Loucy (cell line): Measurements from ENCODE around the gene PXT1.

Experiments used
- H2AFZ ChIP-seq: fragments of 200-600 bp; sonication (generic); 2 replicates; pipeline ENCODE4 v1.6.0; 2016; ENCODE audit warnings: antibody characterized with exemption, mild to moderate bottlenecking, low read length, moderate library complexity
- H3F3A ChIP-seq: fragments of 200-600 bp; 2 replicates; pipeline ENCODE4 v1.6.0; 2016; ENCODE audit warnings: antibody characterized with exemption, low read depth, mild to moderate bottlenecking
- H3K27me3 ChIP-seq: fragments of 200-600 bp; sonication (generic); 2 replicates; pipeline ENCODE4 v1.6.1; 2014; ENCODE audit warnings: low read length, mild to moderate bottlenecking; ENCODE audit not compliant: insufficient read depth, poor library complexity, severe bottlenecking
- H3K36me3 ChIP-seq: fragments of 200-600 bp; sonication (generic); 2 replicates; pipeline ENCODE4 v1.6.1; 2016; ENCODE audit warnings: low read length; ENCODE audit not compliant: insufficient read depth
- H3K4me1 ChIP-seq: fragments of 200-600 bp; sonication (generic); 2 replicates; pipeline ENCODE4 v1.5.1; 2014; ENCODE audit warnings: low read length, mild to moderate bottlenecking; ENCODE audit not compliant: insufficient read depth, poor library complexity, severe bottlenecking
- H3K4me2 ChIP-seq: fragments of 200-600 bp; sonication (generic); 2 replicates; pipeline ENCODE4 v1.6.0; 2014; ENCODE audit warnings: antibody characterized with exemption, low read length, low read depth, mild to moderate bottlenecking; ENCODE audit not compliant: poor library complexity, severe bottlenecking
- H3K4me3 ChIP-seq: fragments of 200-600 bp; sonication (generic); 2 replicates; pipeline ENCODE4 v1.5.1; 2014; ENCODE audit warnings: low read length, mild to moderate bottlenecking, mixed read lengths; ENCODE audit not compliant: poor library complexity, severe bottlenecking
- H3K79me2 ChIP-seq: fragments of 200-600 bp; sonication (generic); 2 replicates; pipeline ENCODE4 v1.6.1; 2014; ENCODE audit warnings: low read length; ENCODE audit not compliant: insufficient read depth
- H3K9ac ChIP-seq: fragments of 200-600 bp; sonication (generic); 2 replicates; pipeline ENCODE4 v1.6.0; 2014; ENCODE audit warnings: mild to moderate bottlenecking, low read depth, low read length, moderate library complexity; ENCODE audit not compliant: poor library complexity, severe bottlenecking
- H3K9me2 ChIP-seq: fragments of 200-600 bp; sonication (generic); replicated peaks from 2 replicates; pipeline ENCODE4 v1.6.1; 2016; ENCODE audit warnings: low read depth, low read length, mixed read lengths
- H3K9me3 ChIP-seq: fragments of 200-600 bp; sonication (generic); 2 replicates; pipeline ENCODE4 v1.6.1; 2014; ENCODE audit warnings: mild to moderate bottlenecking, antibody characterized with exemption, low read length, low read depth; ENCODE audit not compliant: insufficient read depth
- H4K20me1 ChIP-seq: fragments of 200-600 bp; sonication (generic); 2 replicates; pipeline ENCODE4 v1.6.0; 2014; ENCODE audit warnings: antibody characterized with exemption, low read length, mild to moderate bottlenecking; ENCODE audit not compliant: insufficient read depth, poor library complexity, severe bottlenecking
- CTCF ChIP-seq: fragments of 200-600 bp; sonication (generic); conservative IDR thresholded peaks from 2 replicates; pipeline ENCODE4 v1.5.1; 2014; ENCODE audit warnings: mild to moderate bottlenecking, antibody characterized with exemption, low read length
- EZH2phosphoT487 ChIP-seq: fragments of 200-600 bp; IDR thresholded peaks from 2 replicates; pipeline ENCODE4 v1.6.1; 2018; ENCODE audit warnings: antibody characterized with exemption, mild to moderate bottlenecking, moderate library complexity, borderline replicate concordance

The PXT1 gene

GRCh38 chr6:36378243-36378920 lies 64.3 kb downstream of the PXT1 start:
- no peaks in the 10 kb centered on the region for H3K27me3 ChIP-seq
- H3K9ac ChIP-seq, result no peak overlapping the region
- no peak overlapping the region for H2AFZ ChIP-seq
- TF ChIP-seq CTCF (no peak), EZH2phosphoT487 (no peak)
- H3F3A ChIP-seq, result no peaks in the 10 kb centered on the region
- no peaks in the 10 kb centered on the region for H3K4me1 ChIP-seq
- no peak overlapping the region for H3K4me2 ChIP-seq
- H4K20me1 ChIP-seq, result no peaks in the 10 kb centered on the region
- no peak overlapping the region for H3K4me3 ChIP-seq
- H3K79me2 ChIP-seq, result no peaks in the 10 kb centered on the region
- no peaks in the 10 kb centered on the region for H3K9me2 ChIP-seq
- no peaks in the 10 kb centered on the region for H3K36me3 ChIP-seq
- H3K9me3 ChIP-seq, result no peaks in the 10 kb centered on the region

DNA sequence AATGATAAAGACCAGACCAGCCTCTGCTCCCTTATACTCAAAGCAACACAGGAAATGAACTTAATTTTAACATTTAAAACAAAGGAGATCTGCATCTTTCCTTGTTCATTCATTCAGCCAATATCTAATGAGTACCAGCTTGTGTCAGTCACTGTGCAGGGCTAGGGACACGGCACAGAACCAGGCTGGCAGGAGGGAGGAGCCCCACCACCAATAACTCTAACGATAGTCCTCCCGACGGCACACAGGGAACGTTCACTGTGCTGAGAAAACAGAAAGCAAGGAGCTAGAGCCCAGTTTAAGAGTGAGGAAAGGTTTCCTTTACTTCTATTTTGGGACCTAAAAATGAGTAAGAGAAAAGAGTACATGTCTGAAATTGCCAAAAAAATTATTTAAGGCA lies 65.1 kb downstream of the PXT1 start:
- H2AFZ ChIP-seq, result no peak overlapping the region
- TF ChIP-seq EZH2phosphoT487, result no peak
- no peak for TF ChIP-seq CTCF
- no peaks in the 10 kb centered on the region for H4K20me1 ChIP-seq
- no peaks in the 10 kb centered on the region for H3K27me3 ChIP-seq
- no peaks in the 10 kb centered on the region for H3K4me1 ChIP-seq
- H3K9ac ChIP-seq, result no peak overlapping the region
- no peaks in the 10 kb centered on the region for H3K36me3 ChIP-seq
- H3K9me2 ChIP-seq, result no peaks in the 10 kb centered on the region
- H3K4me3 ChIP-seq, result no peak overlapping the region
- H3K79me2 ChIP-seq, result no peaks in the 10 kb centered on the region
- H3F3A ChIP-seq, result no peaks in the 10 kb centered on the region
- no peaks in the 10 kb centered on the region for H3K9me3 ChIP-seq
- no peak overlapping the region for H3K4me2 ChIP-seq

DNA sequence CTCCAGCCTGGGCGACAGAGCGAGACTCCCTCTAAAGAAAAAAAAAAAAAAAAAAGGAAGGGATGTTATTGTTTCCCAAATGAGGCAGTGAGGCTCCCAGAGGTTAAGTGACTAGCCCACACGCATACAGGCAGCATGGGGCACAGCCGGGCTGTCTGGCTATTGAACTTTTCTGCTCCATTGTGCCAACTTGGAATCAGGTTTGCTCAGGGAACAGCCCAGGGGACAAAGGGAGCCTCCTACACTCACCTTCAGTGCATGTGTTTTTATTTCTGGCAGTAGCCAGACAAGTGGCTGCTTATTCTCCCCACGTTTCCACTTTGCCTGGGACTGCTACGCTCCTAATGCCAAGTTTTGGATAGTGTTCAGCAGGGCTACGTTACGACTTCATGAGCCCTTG lies 65.9 kb downstream of the PXT1 start:
- no peaks in the 10 kb centered on the region for H3K36me3 ChIP-seq

More for the DNA sequence above, 65.9 kb downstream of the PXT1 start:
- Histone ChIP-seq H4K20me1 (no peaks in the 10 kb centered on the region), H3K9ac (no peak overlapping the region), H3F3A (no peaks in the 10 kb centered on the region), H3K9me3 (no peaks in the 10 kb centered on the region), H3K4me1 (no peaks in the 10 kb centered on the region), H3K4me3 (no peak overlapping the region), H3K79me2 (no peaks in the 10 kb centered on the region), H3K27me3 (no peaks in the 10 kb centered on the region), H2AFZ (no peak overlapping the region), H3K4me2 (no peak overlapping the region), H3K9me2 (no peaks in the 10 kb centered on the region)
- TF ChIP-seq CTCF, result no peak
